H1 (cell line): ENCODE data around the gene SLC25A21. TPM values are rescaled to one million over a fixed set of nuclear protein-coding genes. Genes with fewer than 3 reads are reported as not detected.

ENCODE experiments used
- CEBPB ChIP-seq: IDR thresholded peaks from 2 replicates; pipeline ENCODE4 v1.6.1; 2012; ENCODE audit warnings: low read depth, low read length
- CHD2 ChIP-seq: IDR thresholded peaks from 2 replicates; pipeline ENCODE4 v1.6.1; 2012; ENCODE audit warnings: low read length, improper control_type of control experiment
- CTCF ChIP-seq, 3 experiments: IDR thresholded peaks; 1 replicate in 2 of 3; 2 replicates in 1 of 3; pipeline versions ENCODE4 v1.5.1 to v1.6.1; 2011; ENCODE audit warnings: low read length in 3 of 3, mild to moderate bottlenecking in 3 of 3, inconsistent platforms in 2 of 3, low read depth in 1 of 3, moderate library complexity in 1 of 3; ENCODE audit not compliant: insufficient read depth in 1 of 3; ENCODE audit errors: control extremely low read depth in 1 of 3
- EP300 ChIP-seq, 2 experiments: IDR thresholded peaks; 1 replicate in 1 of 2; 2 replicates in 1 of 2; pipeline ENCODE4 v1.6.1; 2011 to 2012; ENCODE audit warnings: low read depth in 2 of 2, low read length in 2 of 2, mild to moderate bottlenecking in 2 of 2, borderline replicate concordance in 1 of 2, inconsistent platforms in 1 of 2, moderate library complexity in 1 of 2
- MAX ChIP-seq: IDR thresholded peaks from 2 replicates; pipeline ENCODE4 v1.6.1; 2012; ENCODE audit warnings: inconsistent platforms
- RAD21 ChIP-seq, 2 experiments: IDR thresholded peaks in 1 of 2; conservative IDR thresholded peaks in 1 of 2; 2 replicates each; pipeline ENCODE4 v1.6.1; 2011; ENCODE audit warnings: low read depth in 2 of 2, low read length in 2 of 2, improper control_type of control experiment in 1 of 2, inconsistent platforms in 1 of 2, mild to moderate bottlenecking in 1 of 2, moderate library complexity in 1 of 2
- SIN3A ChIP-seq, 2 experiments: IDR thresholded peaks in 1 of 2; conservative IDR thresholded peaks in 1 of 2; 2 replicates each; pipeline ENCODE4 v1.6.1; 2011 to 2012; ENCODE audit warnings: low read length in 2 of 2, improper control_type of control experiment in 1 of 2, low read depth in 1 of 2, mild to moderate bottlenecking in 1 of 2
- SUZ12 ChIP-seq: fragments of 200-600 bp; sonication (generic); IDR thresholded peaks from 2 replicates; pipeline ENCODE4 v1.6.1; 2012; ENCODE audit warnings: mild to moderate bottlenecking, inconsistent platforms, low read length, moderate library complexity, mixed read lengths
- polyA plus RNA-seq, 7 experiments: library from polyadenylated mRNA; depleted of rRNA in 3 of 7; stranded (reverse) in 5 of 7; unstranded in 2 of 7; fragments of >200 nt in 5 of 7; fragments of 200-250 nt in 2 of 7; gene quantifications; 1 replicate in 5 of 7; 2 replicates in 1 of 7; 4 replicates in 1 of 7; pipeline versions ENCODE4 v1.2.1 to v1.2.3, GENCODE V29; 2011 to 2013; ENCODE audit warnings: missing spikeins in 2 of 7, mixed read lengths in 2 of 7
- total RNA-seq: library from RNA; stranded (reverse); fragmentation: NEBNext Ultra II Directional; extraction: Animal tissue kit (Norgen Biotek cat#: 25700); gene quantifications from 2 replicates; pipeline ENCODE4 v1.2.1, GENCODE V29; 2021

The SLC25A21 gene
- total and polyA plus RNA-seq, 2 of the 8 experiments (the other 6 are each of a cell fraction or from before 2014, with no cell fraction given): 6.9 to 15.7 TPM

- TF ChIP-seq CTCF (IDR thresholded peaks at IDR 0.05; ENCODE audit: control extremely low read depth in 1 of 3, insufficient read depth in 1 of 3, low read depth in 1 of 3, low read length in 3 of 3): no peak
- TF ChIP-seq EP300 (IDR thresholded peaks at IDR 0.05; ENCODE audit: borderline replicate concordance in 1 of 2, low read depth in 2 of 2, low read length in 2 of 2): no peak
- TF ChIP-seq MAX: no peak
- TF ChIP-seq CHD2: no peak
- TF ChIP-seq CEBPB: no peak
- TF ChIP-seq SIN3A (conservative IDR thresholded peaks at IDR 0.05 in 1 of 2, IDR thresholded peaks at IDR 0.05 in 1 of 2; ENCODE audit: low read depth in 1 of 2, low read length in 2 of 2): no peak
- TF ChIP-seq RAD21 (IDR thresholded peaks at IDR 0.05 in 1 of 2, conservative IDR thresholded peaks at IDR 0.05 in 1 of 2; ENCODE audit: low read depth in 2 of 2, low read length in 2 of 2): no peak
- TF ChIP-seq SUZ12: no peak
Observed at GRCh38 chr14:36716614-36717184, 455.7 kb downstream of the SLC25A21 start (continued).
